Liver (tissue), 3 donors: Measurements from ENCODE around the gene COP1.

ENCODE experiments used
- EGR1 ChIP-seq, 2 donors: IDR thresholded peaks; 2 replicates each; pipeline ENCODE4 v1.6.1; 2016 to 2018; ENCODE audit warnings: antibody characterized with exemption in 2 of 2, low read depth in 2 of 2
- FOXA1 ChIP-seq: IDR thresholded peaks from 2 replicates; pipeline ENCODE4 v1.6.1; 2016; ENCODE audit warnings: antibody characterized with exemption
- GABPA ChIP-seq, 2 donors: IDR thresholded peaks in 1 of 2; conservative IDR thresholded peaks in 1 of 2; 2 replicates each; pipeline ENCODE4 v1.6.1; 2016; ENCODE audit warnings: antibody characterized with exemption in 2 of 2, mild to moderate bottlenecking in 1 of 2, moderate library complexity in 1 of 2
- HNF4A ChIP-seq, 2 donors: conservative IDR thresholded peaks; 2 replicates each; pipeline ENCODE4 v1.6.1; 2016; ENCODE audit warnings: antibody characterized with exemption in 2 of 2, mild to moderate bottlenecking in 2 of 2
- HNF4G ChIP-seq: IDR thresholded peaks from 2 replicates; pipeline ENCODE4 v1.6.1; 2016; ENCODE audit warnings: antibody characterized with exemption
- JUND ChIP-seq, 2 donors: IDR thresholded peaks; 2 replicates each; pipeline ENCODE4 v1.6.1; 2016; ENCODE audit warnings: antibody characterized with exemption in 2 of 2
- MAX ChIP-seq: IDR thresholded peaks from 2 replicates; pipeline ENCODE4 v1.6.1; 2016; ENCODE audit warnings: antibody characterized with exemption
- RAD21 ChIP-seq, 2 donors: IDR thresholded peaks; 2 replicates each; pipeline ENCODE4 v1.6.1; 2016; ENCODE audit warnings: antibody characterized with exemption in 2 of 2, mild to moderate bottlenecking in 2 of 2
- SP1 ChIP-seq: IDR thresholded peaks from 2 replicates; pipeline ENCODE4 v1.6.1; 2018; ENCODE audit warnings: antibody characterized with exemption, mild to moderate bottlenecking
- TAF1 ChIP-seq: conservative IDR thresholded peaks from 2 replicates; pipeline ENCODE4 v1.6.1; 2016; ENCODE audit warnings: antibody characterized with exemption, mild to moderate bottlenecking
- YY1 ChIP-seq: IDR thresholded peaks from 2 replicates; pipeline ENCODE4 v1.6.1; 2016; ENCODE audit warnings: antibody characterized with exemption, mild to moderate bottlenecking
- TF ChIP-seq, protein P1 (sequence below): fragments of 150-350 bp; IDR thresholded peaks from 2 replicates; pipeline ENCODE4 v1.5.1; 2017; ENCODE audit warnings: improper control_type of control experiment, low read depth, low read length; ENCODE audit not compliant: missing input control
- TF ChIP-seq, protein P2 (sequence below): IDR thresholded peaks from 2 replicates; pipeline ENCODE4 v1.6.1; 2016; ENCODE audit warnings: antibody characterized with exemption, mild to moderate bottlenecking
- TF ChIP-seq, protein P3 (sequence below): IDR thresholded peaks from 2 replicates; pipeline ENCODE4 v1.6.1; 2016; ENCODE audit warnings: antibody characterized with exemption
- donor health status: healthy.
- donor health status: healthy.

DNA sequence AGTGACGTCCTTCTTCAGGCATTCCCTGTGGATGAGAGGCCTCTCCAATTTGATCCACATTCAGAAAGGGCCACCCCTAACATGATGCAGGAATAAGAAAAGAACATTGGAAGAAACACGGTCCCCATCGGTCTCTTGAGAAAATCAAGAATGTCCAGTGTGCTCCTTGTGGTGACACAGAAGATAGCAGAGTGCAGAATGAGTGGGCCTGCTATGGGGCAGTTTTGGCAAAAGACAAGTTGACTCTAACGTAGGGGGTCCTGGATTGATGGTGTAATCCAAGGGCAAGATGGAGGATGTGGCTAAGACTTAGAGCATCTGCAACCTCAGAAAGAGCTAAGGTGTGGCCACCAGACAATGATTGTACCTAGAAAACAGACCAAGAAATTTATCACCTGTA lies 45.1 kb upstream of the COP1 start:
- TF ChIP-seq, protein P1, sequence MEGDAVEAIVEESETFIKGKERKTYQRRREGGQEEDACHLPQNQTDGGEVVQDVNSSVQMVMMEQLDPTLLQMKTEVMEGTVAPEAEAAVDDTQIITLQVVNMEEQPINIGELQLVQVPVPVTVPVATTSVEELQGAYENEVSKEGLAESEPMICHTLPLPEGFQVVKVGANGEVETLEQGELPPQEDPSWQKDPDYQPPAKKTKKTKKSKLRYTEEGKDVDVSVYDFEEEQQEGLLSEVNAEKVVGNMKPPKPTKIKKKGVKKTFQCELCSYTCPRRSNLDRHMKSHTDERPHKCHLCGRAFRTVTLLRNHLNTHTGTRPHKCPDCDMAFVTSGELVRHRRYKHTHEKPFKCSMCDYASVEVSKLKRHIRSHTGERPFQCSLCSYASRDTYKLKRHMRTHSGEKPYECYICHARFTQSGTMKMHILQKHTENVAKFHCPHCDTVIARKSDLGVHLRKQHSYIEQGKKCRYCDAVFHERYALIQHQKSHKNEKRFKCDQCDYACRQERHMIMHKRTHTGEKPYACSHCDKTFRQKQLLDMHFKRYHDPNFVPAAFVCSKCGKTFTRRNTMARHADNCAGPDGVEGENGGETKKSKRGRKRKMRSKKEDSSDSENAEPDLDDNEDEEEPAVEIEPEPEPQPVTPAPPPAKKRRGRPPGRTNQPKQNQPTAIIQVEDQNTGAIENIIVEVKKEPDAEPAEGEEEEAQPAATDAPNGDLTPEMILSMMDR, result no peak
- TF ChIP-seq FOXA1 (no peak), MAX (no peak), GABPA (IDR thresholded peaks at IDR 0.05 in 1 of 2, conservative IDR thresholded peaks at IDR 0.05 in 1 of 2) (no peak), SP1 (no peak), HNF4G (no peak), EGR1 (IDR thresholded peaks at IDR 0.05; ENCODE audit: low read depth in 2 of 2) (no peak), HNF4A (conservative IDR thresholded peaks at IDR 0.05) (no peak), TAF1 (no peak), JUND (IDR thresholded peaks at IDR 0.05) (no peak), YY1 (no peak), RAD21 (IDR thresholded peaks at IDR 0.05) (no peak)
- TF ChIP-seq, protein P2, sequence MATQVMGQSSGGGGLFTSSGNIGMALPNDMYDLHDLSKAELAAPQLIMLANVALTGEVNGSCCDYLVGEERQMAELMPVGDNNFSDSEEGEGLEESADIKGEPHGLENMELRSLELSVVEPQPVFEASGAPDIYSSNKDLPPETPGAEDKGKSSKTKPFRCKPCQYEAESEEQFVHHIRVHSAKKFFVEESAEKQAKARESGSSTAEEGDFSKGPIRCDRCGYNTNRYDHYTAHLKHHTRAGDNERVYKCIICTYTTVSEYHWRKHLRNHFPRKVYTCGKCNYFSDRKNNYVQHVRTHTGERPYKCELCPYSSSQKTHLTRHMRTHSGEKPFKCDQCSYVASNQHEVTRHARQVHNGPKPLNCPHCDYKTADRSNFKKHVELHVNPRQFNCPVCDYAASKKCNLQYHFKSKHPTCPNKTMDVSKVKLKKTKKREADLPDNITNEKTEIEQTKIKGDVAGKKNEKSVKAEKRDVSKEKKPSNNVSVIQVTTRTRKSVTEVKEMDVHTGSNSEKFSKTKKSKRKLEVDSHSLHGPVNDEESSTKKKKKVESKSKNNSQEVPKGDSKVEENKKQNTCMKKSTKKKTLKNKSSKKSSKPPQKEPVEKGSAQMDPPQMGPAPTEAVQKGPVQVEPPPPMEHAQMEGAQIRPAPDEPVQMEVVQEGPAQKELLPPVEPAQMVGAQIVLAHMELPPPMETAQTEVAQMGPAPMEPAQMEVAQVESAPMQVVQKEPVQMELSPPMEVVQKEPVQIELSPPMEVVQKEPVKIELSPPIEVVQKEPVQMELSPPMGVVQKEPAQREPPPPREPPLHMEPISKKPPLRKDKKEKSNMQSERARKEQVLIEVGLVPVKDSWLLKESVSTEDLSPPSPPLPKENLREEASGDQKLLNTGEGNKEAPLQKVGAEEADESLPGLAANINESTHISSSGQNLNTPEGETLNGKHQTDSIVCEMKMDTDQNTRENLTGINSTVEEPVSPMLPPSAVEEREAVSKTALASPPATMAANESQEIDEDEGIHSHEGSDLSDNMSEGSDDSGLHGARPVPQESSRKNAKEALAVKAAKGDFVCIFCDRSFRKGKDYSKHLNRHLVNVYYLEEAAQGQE, result no peak
- TF ChIP-seq, protein P3, sequence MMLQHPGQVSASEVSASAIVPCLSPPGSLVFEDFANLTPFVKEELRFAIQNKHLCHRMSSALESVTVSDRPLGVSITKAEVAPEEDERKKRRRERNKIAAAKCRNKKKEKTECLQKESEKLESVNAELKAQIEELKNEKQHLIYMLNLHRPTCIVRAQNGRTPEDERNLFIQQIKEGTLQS, result no peak
